Activated CD8-positive, alpha-beta T cell treated with anti-CD3 and anti-CD28 coated beads, Interleukin-2, amount 10 ng/mL, durations not matched to agents 7 days and 5 days (primary cell): Measurements from ENCODE around the gene C17orf100. TPM values are rescaled to one million over a fixed set of nuclear protein-coding genes. Genes with fewer than 3 reads are reported as not detected.

ENCODE experiments used
- ATAC-seq: fragments of 150-1000 bp; cut with Tn5 transposase; one replicate; pipeline ENCODE4 v1.10.0; 2021; ENCODE audit warnings: moderate library complexity
- CTCF ChIA-PET: fragments of 350-600 bp; sonication (Branson Sonifier 250); formaldehyde crosslinking; loops from one replicate; lab custom pipeline; 2021; ENCODE audit warnings: antibody characterized with exemption; lab: Charles Lee
- POLR2A ChIA-PET: fragments of 350-600 bp; sonication (Branson Sonifier 250); formaldehyde crosslinking; loops from one replicate; lab custom pipeline; 2021; ENCODE audit warnings: antibody characterized with exemption; lab: Charles Lee
- DNase-seq: peaks from one replicate; pipeline ENCODE4 v3.0.0-alpha.2; 2020
- H3K27ac Mint-ChIP-seq: one replicate; pipeline ENCODE4 v1.8.0; 2021; ENCODE audit warnings: mild to moderate bottlenecking, mixed read lengths
- H3K27me3 Mint-ChIP-seq: one replicate; pipeline ENCODE4 v1.8.0; 2021; ENCODE audit warnings: low read depth, mixed read lengths
- H3K36me3 Mint-ChIP-seq: one replicate; pipeline ENCODE4 v1.8.0; 2021; ENCODE audit warnings: low read depth, mixed read lengths
- H3K4me1 Mint-ChIP-seq: one replicate; pipeline ENCODE4 v1.8.0; 2021; ENCODE audit warnings: low read depth, mixed read lengths
- H3K4me3 Mint-ChIP-seq: one replicate; pipeline ENCODE4 v1.8.0; 2021; ENCODE audit warnings: mild to moderate bottlenecking, mixed read lengths
- H3K9me3 Mint-ChIP-seq: one replicate; pipeline ENCODE4 v1.8.0; 2022; ENCODE audit warnings: mixed read lengths; ENCODE audit not compliant: insufficient read depth
- microRNA-seq: library from miRNA; unstranded; fragments of <30 nt; microRNA quantifications from one replicate; pipeline ENCODE4 v1.2.0, GENCODE V29; 2022
- total RNA-seq, 2 experiments: library from RNA; stranded (reverse); gene quantifications; one replicate each; pipeline ENCODE4 v1.2.3, GENCODE V29; 2021

Gene C17orf100
- total RNA-seq, 2 experiments from 2014 or later, result 0.92 to 1.5 TPM

- H3K4me1 Mint-ChIP-seq, result peaks cover 5% of the 10 kb centered on the region
- peaks cover 13% of the 10 kb centered on the region for H3K27me3 Mint-ChIP-seq
- no peak overlapping the region for H3K4me3 Mint-ChIP-seq
- no peak overlapping the region for H3K27ac Mint-ChIP-seq
- H3K9me3 Mint-ChIP-seq, result no peaks in the 10 kb centered on the region
- CTCF ChIA-PET, result interaction anchor here (1.1 kb wide), 1 partner anchor 34 kb away, joined by 4 read pairs; no protein-coding TSS in a partner anchor
- ATAC-seq (no peak), DNase-seq (no peak)
- H3K36me3 Mint-ChIP-seq, result no peaks in the 10 kb centered on the region
- POLR2A ChIA-PET, result no interaction called here
Measured at GRCh38 chr17:6699997-6700947, 48.7 kb downstream of the C17orf100 start.

DNA sequence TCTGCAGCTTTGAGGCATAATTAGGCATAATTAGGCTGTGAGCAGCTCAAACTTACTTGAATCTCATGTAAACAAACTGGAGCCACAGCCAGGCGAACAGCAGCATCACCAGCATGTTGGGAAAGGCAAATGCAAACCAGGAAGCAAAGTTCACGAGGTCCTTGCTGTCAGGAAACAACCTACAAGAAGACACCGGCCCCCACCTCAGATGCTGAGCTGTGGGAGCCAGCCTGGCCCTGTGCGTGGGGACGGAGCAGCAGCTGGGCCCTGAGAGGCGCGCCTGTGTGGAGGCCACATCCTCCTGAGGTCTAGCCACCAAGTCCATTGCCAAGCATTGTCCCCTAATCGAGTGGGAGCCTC, 49.4 kb downstream of the C17orf100 start:
- H3K4me3 Mint-ChIP-seq, result no peak overlapping the region
- ChIA-PET CTCF (interaction anchor here (1.1 to 1.4 kb wide), 3 partner anchors 34 to 227 kb away, joined by 3 to 5 read pairs (median 4); no protein-coding TSS in a partner anchor), POLR2A (no interaction called here)
- no peaks in the 10 kb centered on the region for H3K36me3 Mint-ChIP-seq
- no peak for DNase-seq
- peaks cover 13% of the 10 kb centered on the region for H3K27me3 Mint-ChIP-seq
- ATAC-seq, result no peak
- peaks cover 5% of the 10 kb centered on the region for H3K4me1 Mint-ChIP-seq
- no peak overlapping the region for H3K27ac Mint-ChIP-seq
- no peaks in the 10 kb centered on the region for H3K9me3 Mint-ChIP-seq

DNA sequence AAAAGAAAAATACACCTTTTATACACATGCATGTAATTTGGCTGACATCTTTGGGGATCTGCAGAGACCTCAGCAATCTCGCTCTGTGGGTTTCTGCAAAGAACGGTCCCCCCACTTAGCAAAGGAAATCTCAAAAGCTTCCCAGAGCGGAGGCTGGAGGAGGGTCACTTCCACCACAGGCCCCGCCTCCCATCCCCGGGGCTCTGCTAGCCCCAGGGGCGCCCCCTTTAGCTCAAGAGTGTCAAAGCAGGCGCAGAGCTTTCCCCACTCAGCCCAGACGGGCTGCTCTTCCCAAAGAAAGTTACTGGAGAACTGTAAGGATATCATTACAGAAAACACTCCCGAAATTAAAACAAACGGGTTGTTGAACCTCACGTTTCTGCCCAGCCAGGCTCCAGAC, 50.2 kb downstream of the C17orf100 start:
- no peak overlapping the region for H3K4me3 Mint-ChIP-seq
- no peaks in the 10 kb centered on the region for H3K36me3 Mint-ChIP-seq
- no peak overlapping the region for H3K27ac Mint-ChIP-seq
- ChIA-PET CTCF (interaction anchor here (0.6 to 1.4 kb wide), 6 partner anchors 18 to 228 kb away, joined by 3 to 5 read pairs (median 3); no protein-coding TSS in a partner anchor), POLR2A (no interaction called here)
- ATAC-seq, result peak; percentile 67
- peaks cover 5% of the 10 kb centered on the region for H3K4me1 Mint-ChIP-seq
- DNase-seq, result peak; percentile 56
- peaks cover 9% of the 10 kb centered on the region for H3K27me3 Mint-ChIP-seq
- H3K9me3 Mint-ChIP-seq, result no peaks in the 10 kb centered on the region

- peaks cover 10% of the 10 kb centered on the region for H3K27me3 Mint-ChIP-seq
- no peaks in the 10 kb centered on the region for H3K9me3 Mint-ChIP-seq
- ChIA-PET POLR2A (no interaction called here), CTCF (interaction anchor here (0.9 to 1.0 kb wide), 2 partner anchors 36 to 141 kb away, joined by 3 read pairs; no protein-coding TSS in a partner anchor)
- no peak overlapping the region for H3K27ac Mint-ChIP-seq
- no peak for ATAC-seq
- H3K4me1 Mint-ChIP-seq, result peaks cover 5% of the 10 kb centered on the region
- DNase-seq, result no peak
- H3K4me3 Mint-ChIP-seq, result no peak overlapping the region
- no peaks in the 10 kb centered on the region for H3K36me3 Mint-ChIP-seq
Measured at GRCh38 chr17:6702567-6703215, 51.1 kb downstream of the C17orf100 start.

Small RNA genes lying within 50 kb of the gene (microRNA-seq; reads per million reads assigned to microRNA genes)
- gene MIR4520-1 (not detected), gene MIR4520-2 (not detected)

Other genes with a start within 250 kb of the C17orf100 start
- gene AIPL1, start 216.6 kb upstream of the C17orf100 start, total RNA-seq, result not detected
- gene PIMREG, start 207.3 kb upstream of the C17orf100 start, total RNA-seq, result 10 to 100 TPM; 17.1 to 20.4 TPM
- gene PITPNM3, start 95.2 kb upstream of the C17orf100 start, total RNA-seq, result under 1 TPM; 0.68 to 0.71 TPM
- gene KIAA0753, start 11.1 kb upstream of the C17orf100 start, total RNA-seq, result 10 to 100 TPM; 14.0 to 19.5 TPM
- gene TXNDC17, start 10.7 kb upstream of the C17orf100 start, total RNA-seq, result 10 to 100 TPM; 81.8 to 94.7 TPM
- 10 to 100 TPM; 16.9 to 20.2 TPM for gene MED31, start 157 bp upstream of the C17orf100 start, total RNA-seq
- not detected for gene SLC13A5, start 61.6 kb downstream of the C17orf100 start, total RNA-seq
- 100 to 1,000 TPM; 298 to 306 TPM for gene XAF1, start 104.3 kb downstream of the C17orf100 start, total RNA-seq
- gene FBXO39, start 124.5 kb downstream of the C17orf100 start, total RNA-seq, result 1 to 10 TPM; 1.5 to 1.9 TPM
- not detected for gene TEKT1, start 180.0 kb downstream of the C17orf100 start, total RNA-seq